Mesothelial cell of epicardium (in vitro differentiated cells): ENCODE results near the gene TTC28. TPM values are rescaled to one million over a fixed set of nuclear protein-coding genes. Genes with fewer than 3 reads are reported as not detected.

Experiments used
- DNase-seq, 2 experiments: peaks; one replicate each; pipeline ENCODE4 v3.0.0; 2021; ENCODE audit warnings: low spot score in 2 of 2; ENCODE audit not compliant: unreplicated experiment in 2 of 2
- H3K27ac Mint-ChIP-seq: 2 replicates; pipeline ENCODE4 v1.8.0; 2021; ENCODE audit warnings: mixed read lengths
- H3K27me3 Mint-ChIP-seq: 2 replicates; pipeline ENCODE4 v1.8.0; 2021; ENCODE audit warnings: low read depth, mixed read lengths
- H3K36me3 Mint-ChIP-seq: 2 replicates; pipeline ENCODE4 v1.8.0; 2021; ENCODE audit warnings: mixed read lengths
- H3K4me1 Mint-ChIP-seq: 2 replicates; pipeline ENCODE4 v1.8.0; 2021; ENCODE audit warnings: mixed read lengths
- H3K4me3 Mint-ChIP-seq: 2 replicates; pipeline ENCODE4 v1.8.0; 2021; ENCODE audit warnings: mild to moderate bottlenecking, moderate library complexity, mixed read lengths
- H3K9me3 Mint-ChIP-seq: 2 replicates; pipeline ENCODE4 v1.8.0; 2021; ENCODE audit warnings: mixed read lengths
- total RNA-seq: library from RNA; stranded (reverse); gene quantifications from 3 replicates; pipeline ENCODE4 v1.2.1, GENCODE V29; 2021
- TF ChIP-seq, protein P1 (sequence below): fragments of 200-600 bp; sonication (generic); IDR thresholded peaks from one replicate; pipeline ENCODE4 v1.5.0; 2021; ENCODE audit warnings: antibody characterized with exemption; ENCODE audit not compliant: unreplicated experiment

Gene TTC28
- total RNA-seq, 1 donor from 2014 or later = 95.9 TPM

DNA sequence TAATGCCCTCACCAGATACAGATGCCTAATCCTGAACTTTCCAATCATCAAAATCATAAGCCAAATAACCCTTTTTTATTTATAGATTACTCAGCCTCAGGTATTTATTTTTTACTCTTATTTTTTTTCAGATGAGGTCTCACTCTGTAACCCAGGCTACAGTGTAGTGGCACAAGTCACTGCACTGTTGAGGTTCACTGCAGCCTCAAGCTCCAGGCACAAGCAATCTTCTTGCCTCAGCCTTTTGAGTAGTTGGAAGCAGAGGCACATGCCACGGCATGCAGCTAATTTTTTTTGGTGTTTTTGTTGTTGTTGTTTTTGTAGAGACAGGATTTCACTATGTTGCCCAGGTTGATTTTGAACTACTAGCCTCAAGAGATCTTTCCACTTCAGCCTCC, 49.5 kb downstream of the TTC28 start:
- Mint-ChIP-seq H3K36me3 (no peaks in the 10 kb centered on the region), H3K4me1 (peaks cover 17% of the 10 kb centered on the region), H3K9me3 (no peaks in the 10 kb centered on the region), H3K27me3 (no peaks in the 10 kb centered on the region), H3K4me3 (no peak overlapping the region), H3K27ac (no peak overlapping the region)
- TF ChIP-seq, protein P1, sequence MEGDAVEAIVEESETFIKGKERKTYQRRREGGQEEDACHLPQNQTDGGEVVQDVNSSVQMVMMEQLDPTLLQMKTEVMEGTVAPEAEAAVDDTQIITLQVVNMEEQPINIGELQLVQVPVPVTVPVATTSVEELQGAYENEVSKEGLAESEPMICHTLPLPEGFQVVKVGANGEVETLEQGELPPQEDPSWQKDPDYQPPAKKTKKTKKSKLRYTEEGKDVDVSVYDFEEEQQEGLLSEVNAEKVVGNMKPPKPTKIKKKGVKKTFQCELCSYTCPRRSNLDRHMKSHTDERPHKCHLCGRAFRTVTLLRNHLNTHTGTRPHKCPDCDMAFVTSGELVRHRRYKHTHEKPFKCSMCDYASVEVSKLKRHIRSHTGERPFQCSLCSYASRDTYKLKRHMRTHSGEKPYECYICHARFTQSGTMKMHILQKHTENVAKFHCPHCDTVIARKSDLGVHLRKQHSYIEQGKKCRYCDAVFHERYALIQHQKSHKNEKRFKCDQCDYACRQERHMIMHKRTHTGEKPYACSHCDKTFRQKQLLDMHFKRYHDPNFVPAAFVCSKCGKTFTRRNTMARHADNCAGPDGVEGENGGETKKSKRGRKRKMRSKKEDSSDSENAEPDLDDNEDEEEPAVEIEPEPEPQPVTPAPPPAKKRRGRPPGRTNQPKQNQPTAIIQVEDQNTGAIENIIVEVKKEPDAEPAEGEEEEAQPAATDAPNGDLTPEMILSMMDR = no peak
- no peak for DNase-seq

DNA sequence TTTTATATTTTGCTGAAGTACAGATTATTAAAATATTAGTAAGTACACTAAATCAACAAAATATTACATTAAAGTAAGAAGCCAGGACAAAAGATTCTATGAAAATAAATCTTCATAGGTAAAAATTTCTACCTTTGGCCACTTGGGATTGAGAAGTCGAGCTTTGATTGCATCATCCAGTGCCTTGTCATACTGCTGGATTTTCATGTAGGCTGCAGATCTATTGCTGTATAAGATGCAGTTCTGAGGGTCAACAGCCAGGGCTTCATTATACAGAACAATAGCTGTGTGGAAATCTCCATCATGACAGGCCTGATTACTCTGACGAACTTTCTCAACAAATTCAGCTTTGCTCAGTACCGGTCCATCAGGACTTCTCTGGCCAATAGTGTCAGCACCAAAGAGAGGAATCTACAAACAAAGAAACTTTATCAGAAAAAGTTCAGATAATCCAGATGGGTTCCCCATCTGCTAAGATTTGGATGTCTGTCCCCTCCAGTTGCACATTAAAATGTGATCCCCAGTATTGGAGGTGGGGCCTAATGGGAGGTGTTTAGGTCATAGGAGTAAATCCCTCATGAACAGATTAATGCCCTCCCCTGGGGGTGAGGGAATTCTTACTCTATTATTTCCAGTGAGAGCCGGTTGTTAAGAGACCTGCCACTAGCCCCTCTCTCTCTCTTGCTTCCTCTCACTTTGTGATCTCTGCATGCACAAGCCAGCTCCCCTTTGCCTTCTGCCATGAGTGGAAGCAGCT, 50.0 kb downstream of the TTC28 start:
- no peaks in the 10 kb centered on the region for H3K27me3 Mint-ChIP-seq
- no peak for DNase-seq
- no peak overlapping the region for H3K27ac Mint-ChIP-seq
- H3K4me3 Mint-ChIP-seq = no peak overlapping the region
- no peaks in the 10 kb centered on the region for H3K9me3 Mint-ChIP-seq
- TF ChIP-seq, protein P1 = no peak
- no peaks in the 10 kb centered on the region for H3K36me3 Mint-ChIP-seq
- H3K4me1 Mint-ChIP-seq = peaks cover 17% of the 10 kb centered on the region

DNA sequence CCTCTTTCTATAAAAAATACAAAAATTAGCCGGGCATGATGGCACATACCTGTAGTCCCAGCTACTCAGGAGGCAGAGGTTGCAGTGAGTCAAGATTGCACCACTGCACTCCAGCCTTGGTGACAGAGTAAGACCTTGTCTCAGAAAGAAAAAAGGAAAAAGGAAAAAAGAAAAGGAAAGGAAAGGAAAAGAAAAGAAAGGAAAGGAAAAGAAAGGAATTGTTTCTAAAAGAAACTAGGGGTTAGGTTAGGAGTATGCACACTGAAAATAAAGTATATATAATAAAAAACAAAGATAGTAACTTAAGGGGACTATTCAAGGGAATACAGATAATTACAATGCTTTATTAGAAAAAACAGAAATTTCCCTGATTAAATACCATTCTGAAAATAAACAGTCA, 50.9 kb downstream of the TTC28 start:
- no peaks in the 10 kb centered on the region for H3K36me3 Mint-ChIP-seq
- no peak for DNase-seq
- TF ChIP-seq, protein P1 = no peak
- no peak overlapping the region for H3K27ac Mint-ChIP-seq
- H3K27me3 Mint-ChIP-seq = no peaks in the 10 kb centered on the region
- H3K4me1 Mint-ChIP-seq = peaks cover 17% of the 10 kb centered on the region
- no peaks in the 10 kb centered on the region for H3K9me3 Mint-ChIP-seq
- no peak overlapping the region for H3K4me3 Mint-ChIP-seq

DNA sequence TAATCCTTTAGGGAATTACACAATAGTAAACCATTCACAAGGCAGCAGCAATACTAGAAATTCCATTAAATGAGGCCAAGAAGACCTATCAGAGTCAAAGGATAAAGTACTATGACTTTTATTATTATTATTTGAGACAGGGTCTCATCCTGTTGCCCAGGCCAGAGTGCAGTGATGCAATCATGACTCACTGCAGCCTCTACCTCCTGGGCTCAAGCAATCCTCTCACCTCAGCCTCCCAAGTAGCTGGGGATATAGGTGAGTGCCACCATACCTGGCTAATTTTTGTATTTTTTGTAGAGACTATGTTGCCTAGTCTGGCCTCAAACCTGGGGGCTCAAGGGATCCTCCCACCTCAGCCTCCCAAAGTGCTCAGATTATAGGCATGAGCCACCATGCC, 51.8 kb downstream of the TTC28 start:
- TF ChIP-seq, protein P1 = no peak
- no peak for DNase-seq
- Mint-ChIP-seq H3K4me3 (no peak overlapping the region), H3K27ac (no peak overlapping the region), H3K27me3 (no peaks in the 10 kb centered on the region), H3K36me3 (no peaks in the 10 kb centered on the region), H3K4me1 (peaks cover 17% of the 10 kb centered on the region), H3K9me3 (no peaks in the 10 kb centered on the region)

DNA sequence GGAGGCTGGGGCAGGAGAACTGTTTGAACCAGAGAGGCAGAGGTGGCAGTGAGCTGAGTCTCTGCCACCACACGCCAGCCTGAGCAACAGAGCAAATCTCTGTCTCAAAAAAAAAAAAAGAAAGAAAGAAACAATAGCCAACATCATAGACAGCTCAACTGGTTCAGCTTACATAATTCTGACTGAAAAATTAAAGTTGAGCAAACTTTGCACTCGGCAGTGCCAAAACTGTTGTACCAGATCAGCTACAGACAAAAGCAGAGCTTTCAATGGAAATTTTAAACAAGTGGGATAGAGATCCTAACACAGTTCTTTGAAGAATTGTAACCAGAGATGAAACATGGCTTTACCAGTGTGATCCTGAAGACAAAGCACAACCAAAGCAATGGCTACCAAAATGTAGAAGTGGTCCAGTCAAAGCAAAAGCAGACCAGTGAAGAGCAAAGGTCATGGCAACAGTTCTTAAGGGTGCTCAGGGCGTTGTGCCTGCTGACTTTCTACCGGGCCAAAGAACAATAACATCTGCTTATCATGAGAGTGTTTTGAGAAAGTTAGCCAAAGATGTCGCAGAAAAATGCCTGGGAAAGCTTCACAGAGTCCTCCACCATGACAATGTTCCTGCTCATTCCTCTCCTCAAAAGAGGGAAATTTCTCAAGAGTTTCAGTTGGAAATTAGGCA, 59.3 kb downstream of the TTC28 start:
- Mint-ChIP-seq H3K27me3 (no peaks in the 10 kb centered on the region), H3K27ac (no peak overlapping the region), H3K36me3 (no peaks in the 10 kb centered on the region), H3K9me3 (no peaks in the 10 kb centered on the region), H3K4me1 (peaks cover 8% of the 10 kb centered on the region), H3K4me3 (no peak overlapping the region)
- no peak for DNase-seq
- TF ChIP-seq, protein P1 = no peak
